Mucosa of descending colon (tissue), 3 donors: ENCODE measurements around the gene FAM131B. TPM values are rescaled to one million over a fixed set of nuclear protein-coding genes. Genes with fewer than 3 reads are reported as not detected.
A peak's percentile ranks its signal among the peaks of the same experiment; 100 is the strongest.

Experiments
- ATAC-seq: fragments of 200-7000 bp; cut with Tn5 transposase; one replicate; pipeline ENCODE4 v1.9.1; 2020; ENCODE audit warnings: mild to moderate bottlenecking, moderate library complexity
- DNase-seq, 3 donors: peaks; one replicate each; pipeline ENCODE4 v3.0.0-alpha.2; 2020
- H3K36me3 ChIP-seq: fragments of 200-600 bp; one replicate; pipeline ENCODE4 v1.8.0; 2021; ENCODE audit warnings: low read depth, mild to moderate bottlenecking
- H3K4me1 ChIP-seq: fragments of 200-600 bp; one replicate; pipeline ENCODE4 v1.8.0; 2021; ENCODE audit warnings: low read depth, mild to moderate bottlenecking
- H3K4me3 ChIP-seq: fragments of 200-600 bp; one replicate; pipeline ENCODE4 v1.8.0; 2021; ENCODE audit warnings: mild to moderate bottlenecking
- H3K9me3 ChIP-seq: fragments of 200-600 bp; one replicate; pipeline ENCODE4 v1.8.0; 2021; ENCODE audit warnings: mild to moderate bottlenecking
- CTCF ChIP-seq: fragments of 200-600 bp; IDR thresholded peaks from one replicate; pipeline ENCODE4 v1.8.0; 2022; ENCODE audit warnings: antibody characterized with exemption, mild to moderate bottlenecking
- intact Hi-C, 2 donors: fragments of 100-400 bp; cut with DNase I in 1 of 2; cut with micrococcal nuclease in 1 of 2; formaldehyde crosslinking; loops; one replicate each; pipeline versions ENCODE4 v1.11.0 to v1.11.1; 2022; cut with DNase I, micrococcal nuclease
- total RNA-seq, 3 donors: library from RNA; stranded (reverse); fragmentation: NEBNext Ultra II Directional in 2 of 3; extraction: Animal tissue kit (Norgen Biotek cat#: 25700) in 2 of 3; gene quantifications; one replicate each; pipeline versions ENCODE4 v1.2.1 to v1.2.4, GENCODE V29; 2021 to 2023
- donor health status: DM: no; HTN: no; CAD: no; lungs with moderate emphysema.
- donor health status: DM: no; HTN: no; CAD: no.
- donor health status: DM: no; HTN: yes; CAD: no.

FAM131B gene
- total RNA-seq, 3 donors from 2014 or later: 0.43 to 6.2 (median 1.6) TPM

- TF ChIP-seq CTCF: no peak
- Histone ChIP-seq H3K4me1 (peaks cover 2% of the 10 kb centered on the region), H3K9me3 (no peaks in the 10 kb centered on the region), H3K36me3 (no peaks in the 10 kb centered on the region), H3K4me3 (no peak overlapping the region)
- ATAC-seq (no peak), DNase-seq (no peak)
- intact Hi-C loops: no loop called here
Observed at GRCh38 chr7:143396182-143396581, 33.7 kb upstream of the FAM131B start.

GRCh38 chr7:143395187-143396149, 33.0 kb upstream of the FAM131B start:
- peak; percentile 31 for ATAC-seq
- intact Hi-C loops: no loop called here
- no peaks in the 10 kb centered on the region for H3K36me3 ChIP-seq
- H3K9me3 ChIP-seq: no peaks in the 10 kb centered on the region
- no peak overlapping the region for H3K4me3 ChIP-seq
- DNase-seq: peak in 1 of 3 donors; percentile 25
- no peak for TF ChIP-seq CTCF
- peaks cover 2% of the 10 kb centered on the region for H3K4me1 ChIP-seq

GRCh38 chr7:143394777-143395176, 32.3 kb upstream of the FAM131B start:
- no peak overlapping the region for H3K4me3 ChIP-seq
- H3K9me3 ChIP-seq: no peaks in the 10 kb centered on the region
- peaks cover 2% of the 10 kb centered on the region for H3K4me1 ChIP-seq
- no peak for DNase-seq
- intact Hi-C loops: no loop called here
- no peak for TF ChIP-seq CTCF
- ATAC-seq: no peak
- H3K36me3 ChIP-seq: no peaks in the 10 kb centered on the region

- intact Hi-C loops: no loop called here
- no peak overlapping the region for H3K4me3 ChIP-seq
- no peaks in the 10 kb centered on the region for H3K36me3 ChIP-seq
- ATAC-seq: no peak
- H3K9me3 ChIP-seq: no peaks in the 10 kb centered on the region
- H3K4me1 ChIP-seq: peaks cover 2% of the 10 kb centered on the region
- DNase-seq: no peak
- no peak for TF ChIP-seq CTCF
Observed at GRCh38 chr7:143394068-143394467, 31.6 kb upstream of the FAM131B start.

GRCh38 chr7:143393267-143394041, 30.9 kb upstream of the FAM131B start:
- peaks cover 2% of the 10 kb centered on the region for H3K36me3 ChIP-seq
- no peak for TF ChIP-seq CTCF
- intact Hi-C loops: no loop called here
- no peak for ATAC-seq
- DNase-seq: peak in 1 of 3 donors; percentile 23
- H3K4me1 ChIP-seq: peaks cover 2% of the 10 kb centered on the region
- H3K4me3 ChIP-seq: no peak overlapping the region
- no peaks in the 10 kb centered on the region for H3K9me3 ChIP-seq
